Spleen (tissue), 7 donors: ENCODE measurements around the gene FABP3.

ENCODE experiments used
- POLR2A ChIP-seq, 3 donors: fragments of 450-650 bp; IDR thresholded peaks; one replicate each; pipeline ENCODE4 v1.5.1; 2017; ENCODE audit warnings: antibody characterized with exemption in 3 of 3, mild to moderate bottlenecking in 1 of 3
- POLR2AphosphoS5 ChIP-seq, 3 donors: sonication (generic); formaldehyde crosslinking; IDR thresholded peaks; one replicate each; pipeline ENCODE4 v1.5.1; 2017; ENCODE audit warnings: antibody characterized with exemption in 3 of 3
- TF ChIP-seq, protein P1 (sequence below), 11 experiments: fragments of 200-600 bp in 7 of 11; fragments of 450-650 bp in 4 of 11; sonication (generic) in 4 of 11; IDR thresholded peaks in 8 of 11; conservative IDR thresholded peaks in 3 of 11; 1 replicate in 7 of 11; 2 replicates in 4 of 11; pipeline versions ENCODE4 v1.4.0 to v1.8.0; 2016 to 2021; ENCODE audit warnings: antibody characterized with exemption in 11 of 11, inconsistent platforms in 4 of 11, mild to moderate bottlenecking in 1 of 11
- donor health status: DM: no; HTN: no; CAD: no; lungs with moderate emphysema.
- donor health status: DM: no; HTN: no; CAD: no.
- donor health status: DM: no; HTN: no; CAD: no.

GRCh38 chr1:31327381-31327780 lies 45.5 kb downstream of the FABP3 start:
- TF ChIP-seq, protein P1, sequence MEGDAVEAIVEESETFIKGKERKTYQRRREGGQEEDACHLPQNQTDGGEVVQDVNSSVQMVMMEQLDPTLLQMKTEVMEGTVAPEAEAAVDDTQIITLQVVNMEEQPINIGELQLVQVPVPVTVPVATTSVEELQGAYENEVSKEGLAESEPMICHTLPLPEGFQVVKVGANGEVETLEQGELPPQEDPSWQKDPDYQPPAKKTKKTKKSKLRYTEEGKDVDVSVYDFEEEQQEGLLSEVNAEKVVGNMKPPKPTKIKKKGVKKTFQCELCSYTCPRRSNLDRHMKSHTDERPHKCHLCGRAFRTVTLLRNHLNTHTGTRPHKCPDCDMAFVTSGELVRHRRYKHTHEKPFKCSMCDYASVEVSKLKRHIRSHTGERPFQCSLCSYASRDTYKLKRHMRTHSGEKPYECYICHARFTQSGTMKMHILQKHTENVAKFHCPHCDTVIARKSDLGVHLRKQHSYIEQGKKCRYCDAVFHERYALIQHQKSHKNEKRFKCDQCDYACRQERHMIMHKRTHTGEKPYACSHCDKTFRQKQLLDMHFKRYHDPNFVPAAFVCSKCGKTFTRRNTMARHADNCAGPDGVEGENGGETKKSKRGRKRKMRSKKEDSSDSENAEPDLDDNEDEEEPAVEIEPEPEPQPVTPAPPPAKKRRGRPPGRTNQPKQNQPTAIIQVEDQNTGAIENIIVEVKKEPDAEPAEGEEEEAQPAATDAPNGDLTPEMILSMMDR (IDR thresholded peaks at IDR 0.05 in 8 of 11, conservative IDR thresholded peaks at IDR 0.05 in 3 of 11): no peak
- TF ChIP-seq POLR2AphosphoS5 (IDR thresholded peaks at IDR 0.05): no peak
- TF ChIP-seq POLR2A (IDR thresholded peaks at IDR 0.05): no peak
